Ovary (tissue), 9 donors: ENCODE data around the gene LSS. TPM values are rescaled to one million over a fixed set of nuclear protein-coding genes. Genes with fewer than 3 reads are reported as not detected.

ENCODE experiments used
- DNase-seq, 5 donors: peaks; one replicate each; pipeline ENCODE4 v3.0.0-alpha.2; 2019 to 2020
- H3K27ac ChIP-seq, 2 donors: fragments of 200-600 bp; one replicate each; pipeline versions ENCODE4 v1.5.1 to v1.8.0; 2019 to 2022
- H3K27me3 ChIP-seq: fragments of 200-600 bp; one replicate; pipeline ENCODE4 v1.8.0; 2022
- H3K36me3 ChIP-seq: fragments of 200-600 bp; sonication (generic); one replicate; pipeline ENCODE4 v1.5.1; 2019
- H3K4me1 ChIP-seq: one replicate; pipeline ENCODE4 v1.8.1; 2013; ENCODE audit warnings: mild to moderate bottlenecking, moderate library complexity; ENCODE audit not compliant: insufficient read depth
- H3K4me3 ChIP-seq: fragments of 200-600 bp; sonication (generic); one replicate; pipeline ENCODE4 v1.5.1; 2017
- H3K9me3 ChIP-seq, 2 donors: fragments of 200-600 bp in 1 of 2; sonication (generic) in 1 of 2; one replicate each; pipeline versions ENCODE4 v1.5.1 to v1.8.1; 2013 to 2019; ENCODE audit warnings: mild to moderate bottlenecking in 1 of 2, moderate library complexity in 1 of 2
- CTCF ChIP-seq, 3 donors: fragments of 450-650 bp in 2 of 3; fragments of 200-600 bp in 1 of 3; IDR thresholded peaks; one replicate each; pipeline versions ENCODE4 v1.5.1 to v1.8.0; 2016 to 2022; ENCODE audit warnings: antibody characterized with exemption in 3 of 3, mild to moderate bottlenecking in 1 of 3
- EP300 ChIP-seq: sonication (generic); formaldehyde crosslinking; IDR thresholded peaks from one replicate; pipeline ENCODE4 v1.6.1; 2017; ENCODE audit warnings: antibody characterized with exemption
- POLR2A ChIP-seq: fragments of 450-650 bp; IDR thresholded peaks from one replicate; pipeline ENCODE4 v1.6.1; 2017; ENCODE audit warnings: antibody characterized with exemption, mild to moderate bottlenecking, moderate library complexity
- WGBS, 3 donors: extraction: QIAGEN DNeasy Blood & Tissue Kit in 1 of 3; methylation state at CpG; one replicate each; pipeline versions ENCODE4 v1.1.5 to v1.1.7; 2013 to 2017; 5-methylcytosine and 5-hydroxymethylcytosine counted together
- intact Hi-C, 4 donors: fragments of 100-400 bp; cut with DNase I; formaldehyde crosslinking; loops; one replicate each; pipeline versions ENCODE4 v1.11.0 to v1.15.1; 2022 to 2023
- polyA plus RNA-seq, 2 donors: library from polyadenylated mRNA; stranded (reverse); fragments of 200-250 nt in 1 of 2; fragments of 350-450 nt in 1 of 2; fragmentation: Illumina TruSeq in 1 of 2; extraction: RNeasy Lipid Tissue Mini Kit (QIAGEN cat#74804) in 1 of 2; gene quantifications; one replicate each; pipeline ENCODE4 v1.2.3, GENCODE V29; 2013 to 2014
- total RNA-seq, 7 donors: library from RNA; depleted of rRNA in 2 of 7; stranded (reverse); fragments of >200 nt in 2 of 7; fragmentation: NEBNext Ultra II Directional in 3 of 7; extraction: Animal tissue kit (Norgen Biotek cat#: 25700) in 3 of 7; gene quantifications; one replicate each; pipeline versions ENCODE4 v1.1.0 to v1.2.4, GENCODE V29; 2016 to 2023
- donor health status: DM: no; HTN: no; CAD: no; lungs with moderate emphysema.
- donor health status: DM: no; HTN: no; CAD: no.
- donor health status: Bipolar disorder and iron deficiency.
- donor health status: DM: yes; HTN: yes; CAD: no.
- donor health status: DM: no; HTN: no; CAD: no.
- donor health status: DM: yes; HTN: yes; CAD: no.

LSS gene
- total and polyA plus RNA-seq, 9 donors = 19.8 to 201 (median 76.0) TPM

- Histone ChIP-seq H3K4me1 (no peaks in the 10 kb centered on the region), H3K9me3 (no peaks in the 10 kb centered on the region), H3K4me3 (no peak overlapping the region), H3K27ac (no peak overlapping the region), H3K27me3 (no peaks in the 10 kb centered on the region), H3K36me3 (no peaks in the 10 kb centered on the region)
- TF ChIP-seq EP300 (no peak), CTCF (IDR thresholded peaks at IDR 0.05) (no peak), POLR2A (no peak)
- 65 to 66% (median 66%) methylated on average over 8 of the region's 8 CpGs for WGBS, 3 donors
- no peak for DNase-seq
- intact Hi-C loops = no loop called here
Observed at GRCh38 chr21:46253610-46254124, 25.1 kb upstream of the LSS start.

GRCh38 chr21:46252840-46253239, 24.3 kb upstream of the LSS start:
- 86 to 94% (median 94%) methylated on average over 4 of the region's 4 CpGs for WGBS, 3 donors
- Histone ChIP-seq H3K4me3 (no peak overlapping the region), H3K9me3 (no peaks in the 10 kb centered on the region), H3K36me3 (no peaks in the 10 kb centered on the region), H3K27ac (no peak overlapping the region), H3K27me3 (no peaks in the 10 kb centered on the region), H3K4me1 (no peaks in the 10 kb centered on the region)
- TF ChIP-seq CTCF (IDR thresholded peaks at IDR 0.05) = no peak
- TF ChIP-seq EP300 = no peak
- TF ChIP-seq POLR2A = no peak
- DNase-seq = no peak
- intact Hi-C loops = no loop called here

GRCh38 chr21:46250146-46250725, 21.7 kb upstream of the LSS start:
- TF ChIP-seq POLR2A (no peak), EP300 (no peak), CTCF (IDR thresholded peaks at IDR 0.05) (no peak)
- Histone ChIP-seq H3K9me3 (no peaks in the 10 kb centered on the region), H3K27me3 (no peaks in the 10 kb centered on the region), H3K4me1 (no peaks in the 10 kb centered on the region), H3K4me3 (no peak overlapping the region), H3K36me3 (no peaks in the 10 kb centered on the region), H3K27ac (no peak overlapping the region)
- intact Hi-C loops = no loop called here
- DNase-seq = no peak
- 83 to 89% (median 86%) methylated on average over 6 of the region's 6 CpGs for WGBS, 3 donors

DNA sequence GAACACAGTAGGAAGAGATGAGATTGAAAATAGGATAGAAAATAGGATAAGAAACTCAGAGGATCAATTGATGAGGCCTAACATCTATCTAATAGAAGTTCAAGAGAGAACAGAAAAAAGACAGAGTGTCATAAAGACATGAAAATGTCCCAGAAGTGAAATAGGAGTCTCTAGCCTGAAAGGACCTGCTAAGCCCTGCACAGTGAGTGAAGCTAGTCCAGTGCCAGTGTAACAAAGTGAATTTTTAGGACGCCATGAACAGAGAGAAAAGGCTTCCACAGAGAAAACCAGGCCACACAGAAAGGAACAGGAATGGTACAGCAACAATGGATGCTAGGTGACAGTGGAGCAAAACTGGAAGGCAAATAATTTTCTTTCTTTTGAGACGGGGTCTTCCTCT, 20.3 kb upstream of the LSS start:
- no peak for DNase-seq
- whole genome bisulfite sequencing, 3 donors = 91 to 93% (median 92%) methylated on average over 2 of the region's 2 CpGs
- TF ChIP-seq POLR2A = no peak
- no peak for TF ChIP-seq CTCF (IDR thresholded peaks at IDR 0.05)
- no peak for TF ChIP-seq EP300
- H3K4me3 ChIP-seq = no peak overlapping the region
- H3K27me3 ChIP-seq = no peaks in the 10 kb centered on the region
- no peak overlapping the region for H3K27ac ChIP-seq
- H3K4me1 ChIP-seq = no peaks in the 10 kb centered on the region
- intact Hi-C loops = no loop called here
- H3K36me3 ChIP-seq = no peaks in the 10 kb centered on the region
- H3K9me3 ChIP-seq = no peaks in the 10 kb centered on the region
